Hepatic stellate cell (primary cell): ENCODE results near the gene HIGD1A.

Source experiments
- DNase-seq: peaks from one replicate; pipeline ENCODE4 v3.0.0; 2011; ENCODE audit warnings: low spot score

HIGD1A gene

GRCh38 chr3:42753757-42754156, 50.5 kb downstream of the HIGD1A start:
- no peak for DNase-seq

GRCh38 chr3:42752961-42753360, 51.3 kb downstream of the HIGD1A start:
- DNase-seq = no peak

GRCh38 chr3:42752441-42752840, 51.8 kb downstream of the HIGD1A start:
- DNase-seq = no peak

GRCh38 chr3:42751609-42752008, 52.7 kb downstream of the HIGD1A start:
- no peak for DNase-seq

- no peak for DNase-seq
These were observed 53.5 kb downstream of the HIGD1A start for GRCh38 chr3:42750834-42751233.

- DNase-seq = peak; percentile 58
These were observed 54.5 kb downstream of the HIGD1A start for GRCh38 chr3:42749753-42750231.

GRCh38 chr3:42749025-42749752, 55.1 kb downstream of the HIGD1A start:
- DNase-seq = no peak

GRCh38 chr3:42747581-42747980, 56.7 kb downstream of the HIGD1A start:
- no peak for DNase-seq

- DNase-seq = no peak
These were observed 57.5 kb downstream of the HIGD1A start for GRCh38 chr3:42746455-42747450.

GRCh38 chr3:42745776-42746454, 58.4 kb downstream of the HIGD1A start:
- no peak for DNase-seq

GRCh38 chr3:42745291-42745745, 59.0 kb downstream of the HIGD1A start:
- DNase-seq = no peak

GRCh38 chr3:42743204-42743995, 60.9 kb downstream of the HIGD1A start:
- DNase-seq = no peak

- DNase-seq = no peak
These were observed 61.6 kb downstream of the HIGD1A start for GRCh38 chr3:42742688-42743087.

- no peak for DNase-seq
These were observed 62.0 kb downstream of the HIGD1A start for GRCh38 chr3:42742259-42742658.

- DNase-seq = no peak
These were observed 62.5 kb downstream of the HIGD1A start for GRCh38 chr3:42741796-42742195.

GRCh38 chr3:42739401-42740158, 64.7 kb downstream of the HIGD1A start:
- DNase-seq = no peak

GRCh38 chr3:42736531-42736930, 67.8 kb downstream of the HIGD1A start:
- no peak for DNase-seq

- DNase-seq = no peak
These were observed 68.2 kb downstream of the HIGD1A start for GRCh38 chr3:42736081-42736480.

- DNase-seq = no peak
These were observed 68.7 kb downstream of the HIGD1A start for GRCh38 chr3:42735615-42736014.

- DNase-seq = no peak
These were observed 69.3 kb downstream of the HIGD1A start for GRCh38 chr3:42735019-42735418.
